SU-DHL-6 (cell line): ENCODE measurements around the gene RBM6.

Experiments used
- CTCF ChIP-seq: fragments of 200-600 bp; sonication (generic); IDR thresholded peaks from one replicate; pipeline ENCODE4 v1.5.1; 2017; ENCODE audit warnings: antibody characterized with exemption, mild to moderate bottlenecking, low read length, moderate library complexity; ENCODE audit not compliant: insufficient read depth, poor library complexity, severe bottlenecking
- EZH2phosphoT487 ChIP-seq: fragments of 200-600 bp; sonication (generic), shearing (Covaris generic); conservative IDR thresholded peaks from 2 replicates; pipeline ENCODE4 v1.6.1; 2018; ENCODE audit warnings: mild to moderate bottlenecking, antibody characterized with exemption, low read length, moderate library complexity, mixed read lengths

GRCh38 chr3:50126287-50127211 lies 186.6 kb downstream of the RBM6 start:
- TF ChIP-seq EZH2phosphoT487 (no peak), CTCF (no peak)
